Stimulated activated CD4-positive, alpha-beta T cell treated with anti-CD3 and anti-CD28 coated beads, TNF-alpha, amount 100 ng/mL, for 24 hours (primary cell): ENCODE data around the gene MCFD2.

Experiments
- DNase-seq, 3 experiments: peaks; one replicate each; pipeline ENCODE4 v3.0.0-alpha.2; 2020; ENCODE audit warnings: low read depth in 3 of 3

MCFD2 gene

DNA sequence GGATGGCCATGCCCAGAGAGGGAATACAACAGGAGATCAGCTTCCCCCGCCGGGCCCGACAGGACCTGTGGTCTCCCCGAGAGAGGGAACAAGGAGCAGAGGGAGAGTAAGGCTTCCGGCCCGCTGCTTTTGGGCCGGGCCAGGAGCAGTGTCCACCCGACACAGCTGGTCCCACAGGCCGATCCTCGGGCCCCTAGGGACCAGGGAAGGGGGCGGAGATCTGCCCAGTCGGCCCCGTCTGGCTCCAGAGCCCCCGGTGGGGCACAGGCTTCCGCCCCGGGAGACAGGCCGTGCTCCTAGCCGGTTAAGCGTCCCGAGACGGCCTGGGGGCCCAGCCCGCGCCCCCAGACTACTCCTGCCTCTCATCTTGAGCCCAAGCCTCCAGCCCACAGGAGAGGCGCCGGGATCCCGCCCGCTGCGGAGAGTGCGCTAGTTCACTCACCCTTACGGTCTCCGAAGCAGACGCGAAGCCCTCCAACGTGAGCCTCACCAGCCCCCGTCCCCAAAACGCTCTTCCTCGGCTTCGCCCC, at the start of gene MCFD2:
TSS of gene MCFD2 (minus strand) at position 526 of the 530 bp plus-strand sequence. CDS start 6,635 bp downstream, outside the sequence.
- no peak for DNase-seq

GRCh38 chr2:46964835-46965560, 49.4 kb upstream of the MCFD2 start:
- no peak for DNase-seq

GRCh38 chr2:46963941-46964673, 48.5 kb upstream of the MCFD2 start:
- no peak for DNase-seq

DNA sequence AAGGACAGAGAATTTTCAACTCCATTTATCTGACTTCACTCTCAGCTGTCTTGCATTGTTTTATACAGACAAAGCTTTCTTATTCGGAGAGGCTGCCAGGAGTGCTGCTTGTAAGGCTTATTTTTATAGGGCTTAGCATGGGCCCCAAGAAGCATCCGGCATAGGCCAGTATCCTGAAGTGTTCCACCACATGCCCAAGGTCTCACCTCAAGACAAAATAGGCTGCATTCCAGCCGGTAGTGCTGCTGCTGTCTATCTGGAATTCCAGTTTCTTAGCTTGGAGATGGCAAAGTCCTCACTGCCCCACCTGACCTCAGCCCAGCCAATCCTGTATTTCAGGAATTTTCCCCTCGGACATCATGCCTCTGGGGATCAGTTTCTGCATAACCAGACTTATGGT, 47.6 kb upstream of the MCFD2 start:
- DNase-seq = no peak

GRCh38 chr2:46962751-46963150, 47.1 kb upstream of the MCFD2 start:
- no peak for DNase-seq

DNA sequence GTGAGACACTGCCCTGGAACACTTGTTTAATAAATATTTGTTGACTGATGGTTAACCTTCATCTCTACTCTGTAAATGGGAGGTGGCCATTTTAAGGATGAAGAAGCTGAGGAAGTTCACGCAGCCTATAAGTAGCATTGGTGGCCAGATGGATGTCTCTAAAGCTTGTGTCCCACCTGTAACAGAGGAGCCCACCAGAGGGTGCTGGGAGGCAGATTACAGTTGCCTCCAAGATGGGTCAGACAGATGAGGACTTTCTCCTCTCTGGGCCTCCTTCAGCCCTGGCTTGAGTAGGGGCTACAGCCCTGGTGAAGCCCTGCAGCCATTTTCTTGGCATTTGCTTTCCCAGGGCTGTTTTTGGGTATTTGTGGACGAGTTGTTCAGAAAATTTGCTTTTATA, 45.0 kb upstream of the MCFD2 start:
- DNase-seq = no peak

DNA sequence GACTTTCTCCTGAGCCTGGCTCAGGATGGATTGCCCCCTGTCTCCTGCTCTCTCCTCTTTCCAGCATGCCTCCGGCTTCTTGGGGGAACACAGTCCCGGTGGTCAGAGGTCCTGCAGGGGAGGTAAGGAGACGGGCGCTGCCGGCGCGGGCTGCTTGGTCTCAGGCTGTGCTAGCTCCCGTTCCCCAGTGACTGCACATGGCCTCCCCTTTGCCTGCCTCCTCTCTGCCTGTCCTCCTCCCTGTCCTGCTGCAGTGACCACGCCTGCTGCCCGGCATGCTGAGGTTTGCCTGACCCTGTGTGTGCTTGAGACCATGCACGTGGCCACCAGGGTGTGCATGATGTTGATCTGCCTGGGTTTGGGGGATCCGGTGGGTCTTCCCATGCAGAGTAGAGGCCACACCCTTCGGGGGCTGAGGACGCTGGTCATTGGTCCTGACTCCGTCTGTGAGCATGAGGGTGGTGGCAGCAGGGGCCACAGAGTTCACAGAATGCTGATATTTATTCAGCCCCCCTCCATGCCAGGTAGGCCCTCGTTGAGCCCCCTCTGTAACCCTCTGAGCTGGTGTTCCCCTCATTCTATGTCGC, 42.9 kb upstream of the MCFD2 start:
- DNase-seq = no peak

- DNase-seq = no peak
Observed at GRCh38 chr2:46956981-46957531, 41.5 kb upstream of the MCFD2 start.

GRCh38 chr2:46955764-46956163, 40.2 kb upstream of the MCFD2 start:
- DNase-seq = no peak

GRCh38 chr2:46954951-46955571, 39.5 kb upstream of the MCFD2 start:
- no peak for DNase-seq

DNA sequence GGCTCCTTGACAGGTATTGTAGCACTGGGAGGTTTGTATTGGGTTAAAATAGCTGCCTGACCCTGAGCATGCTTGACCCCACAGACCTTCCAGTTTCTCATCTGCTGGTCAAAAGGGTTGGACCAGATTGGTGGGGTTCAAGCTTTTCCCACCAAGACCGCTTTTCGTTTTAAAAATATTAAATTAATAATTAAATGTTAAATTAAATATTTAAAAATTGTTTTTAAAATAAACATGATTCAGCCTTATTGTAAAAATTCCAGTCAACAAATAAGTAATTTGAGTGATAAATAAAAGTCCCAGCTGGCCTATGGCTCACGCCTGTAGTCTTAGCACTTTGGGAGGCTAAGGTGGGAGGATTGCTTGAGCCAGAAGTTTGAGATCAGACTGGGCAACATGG, 36.6 kb upstream of the MCFD2 start:
- no peak for DNase-seq

- no peak for DNase-seq
Observed at GRCh38 chr2:46951290-46952064, 35.9 kb upstream of the MCFD2 start.

DNA sequence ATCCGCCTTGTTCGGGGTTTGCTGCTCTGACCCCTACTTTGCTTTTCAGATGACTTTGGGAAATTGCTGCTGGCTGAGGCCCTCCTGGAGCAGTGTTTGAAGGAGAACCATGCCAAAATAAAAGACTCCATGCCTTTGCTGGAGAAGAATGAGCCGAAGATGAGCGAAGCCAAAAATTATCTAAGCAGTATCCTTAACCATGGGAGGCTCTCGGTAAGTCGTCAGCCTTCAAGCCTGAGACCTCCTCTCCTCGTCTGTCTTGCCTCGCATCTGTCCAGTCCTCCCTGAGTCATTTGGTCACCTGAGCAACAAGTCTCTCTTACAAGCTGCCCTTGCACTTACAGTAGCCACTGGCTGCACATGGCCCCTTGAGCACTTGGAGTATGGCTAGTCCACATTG, 34.7 kb upstream of the MCFD2 start:
- DNase-seq = no peak

GRCh38 chr2:46947841-46948240, 32.2 kb upstream of the MCFD2 start:
- DNase-seq = no peak

- no peak for DNase-seq
Observed at GRCh38 chr2:46945671-46946070, 30.1 kb upstream of the MCFD2 start.

DNA sequence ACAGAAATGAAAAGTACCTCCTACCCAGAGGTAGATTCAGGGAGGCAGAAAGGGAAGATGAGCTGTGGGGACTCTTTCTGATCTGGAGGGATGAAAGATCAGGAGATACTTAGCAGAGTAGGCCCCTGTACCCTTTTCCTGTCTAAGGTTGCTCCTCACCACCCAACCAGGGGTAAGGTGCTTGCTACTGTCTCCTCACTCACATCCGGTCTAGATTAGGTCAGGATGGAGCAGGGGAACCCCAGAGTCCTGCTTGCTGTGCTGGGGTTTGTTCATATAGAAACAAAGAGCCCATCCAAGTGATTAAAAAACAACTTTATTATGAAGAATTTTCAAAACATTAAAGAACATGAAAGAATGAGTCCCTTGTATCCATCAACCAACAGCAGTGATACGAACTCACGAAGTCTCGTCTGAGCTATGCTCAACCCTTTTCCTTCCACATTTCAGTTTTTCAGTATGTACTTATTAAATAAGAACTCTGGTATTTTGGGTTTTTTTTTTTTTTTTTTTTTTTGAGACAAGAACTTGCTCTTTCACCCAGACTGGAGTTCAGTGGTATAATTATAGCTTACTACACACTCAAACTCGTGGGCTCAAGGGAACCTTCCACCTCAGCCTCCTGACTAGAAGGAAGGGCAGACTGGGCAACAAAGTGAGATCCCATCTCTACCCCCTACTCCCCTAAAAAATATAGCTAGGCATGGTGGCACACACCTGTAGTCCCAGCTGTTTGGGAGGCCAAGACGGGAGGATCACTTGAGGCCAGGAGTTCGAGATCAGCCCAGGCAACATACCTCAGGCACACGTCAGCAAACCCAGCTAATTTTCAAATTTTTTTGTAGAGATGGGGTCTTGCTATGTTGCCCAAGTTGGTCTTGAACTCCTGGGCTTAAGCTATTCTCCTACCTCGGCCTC, 28.5 kb upstream of the MCFD2 start:
- DNase-seq = peak; percentile 46 to 69 (median 56)

- DNase-seq = no peak
Observed at GRCh38 chr2:46942891-46943626, 27.5 kb upstream of the MCFD2 start.

DNA sequence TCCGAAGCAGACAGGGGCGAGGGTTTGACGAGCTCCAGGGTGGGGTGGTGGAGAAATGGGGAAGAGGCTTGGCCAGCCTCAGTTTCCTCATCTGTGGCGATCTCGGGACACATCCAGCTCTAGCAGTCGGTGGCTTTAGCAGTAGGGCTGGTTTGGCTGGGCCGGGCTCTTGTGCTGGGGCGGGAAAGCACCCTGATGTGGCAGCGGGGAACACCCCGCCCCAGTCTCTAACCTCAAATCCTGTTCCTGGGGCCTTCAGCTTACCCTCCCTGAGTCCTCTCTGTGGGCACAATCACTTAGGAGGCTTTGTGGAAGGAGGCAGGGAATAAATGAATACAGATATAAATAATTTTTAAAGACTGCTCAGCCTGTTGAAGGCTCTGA, 26.5 kb upstream of the MCFD2 start:
- peak; percentile 49 to 71 (median 51) for DNase-seq

DNA sequence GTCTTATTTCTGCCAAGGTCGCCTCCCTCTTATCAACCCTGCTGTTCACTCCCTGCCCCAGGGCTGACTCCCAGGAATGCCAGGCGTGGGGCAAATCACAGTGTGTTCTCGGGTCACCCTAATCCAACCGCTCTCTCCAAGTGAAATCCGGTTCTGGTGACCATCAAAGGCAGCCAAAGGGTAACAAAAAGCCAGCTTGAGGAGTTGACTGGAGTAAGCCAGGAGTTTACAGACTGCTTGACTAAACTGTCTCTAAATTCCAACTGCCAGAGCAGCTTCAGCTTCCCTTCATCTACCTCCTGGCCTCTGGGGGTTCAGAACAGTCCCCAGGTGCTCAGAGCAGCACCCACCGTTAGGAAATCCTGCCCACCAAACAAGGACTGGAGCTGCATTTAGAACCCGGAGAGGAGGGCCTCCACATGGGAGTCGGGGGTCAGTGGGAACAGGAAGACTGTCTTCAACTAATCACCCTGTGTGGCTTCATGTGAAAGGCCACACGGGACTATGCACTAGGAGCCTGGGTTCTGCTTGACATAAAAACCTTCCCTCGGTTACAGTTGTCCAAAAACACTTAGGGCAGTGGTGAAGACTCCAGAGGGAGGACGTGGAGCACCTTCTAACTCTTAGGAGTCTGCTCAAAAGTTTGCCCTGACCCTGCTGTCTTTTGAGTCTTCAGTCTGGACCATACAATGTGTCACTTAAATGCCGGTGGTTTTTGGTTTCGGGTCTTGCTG, 24.2 kb upstream of the MCFD2 start:
- DNase-seq = no peak
